Natural killer cell (primary cell): Measurements from ENCODE around the gene UMAD1. TPM values are rescaled to one million over a fixed set of nuclear protein-coding genes. Genes with fewer than 3 reads are reported as not detected.

Source experiments
- ATAC-seq, 3 donors: fragments of 150-1000 bp in 2 of 3; fragments of 200-7000 bp in 1 of 3; cut with Tn5 transposase; 1 replicate in 1 of 3; 2 replicates in 2 of 3; pipeline ENCODE4 v1.10.0; 2021; ENCODE audit warnings: mild to moderate bottlenecking in 2 of 3, moderate library complexity in 2 of 3
- DNase-seq, 2 donors: peaks; one replicate each; pipeline versions ENCODE4 v3.0.0 to v3.0.0-alpha.2; 2013 to 2021; ENCODE audit warnings: mixed read lengths in 1 of 2
- H3K27ac ChIP-seq: one replicate; pipeline ENCODE4 v1.5.1; 2013; ENCODE audit warnings: mild to moderate bottlenecking, low read length
- H3K27me3 ChIP-seq: one replicate; pipeline ENCODE4 v1.6.1; 2013; ENCODE audit warnings: low read length; ENCODE audit not compliant: control insufficient read depth, insufficient read depth
- H3K36me3 ChIP-seq: one replicate; pipeline ENCODE4 v1.6.1; 2013; ENCODE audit warnings: low read length; ENCODE audit not compliant: control insufficient read depth, insufficient read depth
- H3K4me1 ChIP-seq: one replicate; pipeline ENCODE4 v1.6.1; 2013; ENCODE audit warnings: low read length; ENCODE audit not compliant: control insufficient read depth, insufficient read depth
- H3K4me3 ChIP-seq: one replicate; pipeline ENCODE4 v1.5.1; 2013; ENCODE audit warnings: low read length
- H3K9me3 ChIP-seq: one replicate; pipeline ENCODE4 v1.6.1; 2013; ENCODE audit warnings: low read length; ENCODE audit not compliant: control insufficient read depth, insufficient read depth
- H3K27ac Mint-ChIP-seq, 2 donors: one replicate each; pipeline ENCODE4 v1.8.0; 2022; ENCODE audit warnings: mild to moderate bottlenecking in 2 of 2, mixed read lengths in 2 of 2, moderate library complexity in 1 of 2
- H3K27me3 Mint-ChIP-seq, 2 donors: one replicate each; pipeline ENCODE4 v1.8.0; 2022; ENCODE audit warnings: low read depth in 2 of 2, mixed read lengths in 2 of 2
- H3K36me3 Mint-ChIP-seq: one replicate; pipeline ENCODE4 v1.8.0; 2022; ENCODE audit warnings: mixed read lengths
- H3K4me1 Mint-ChIP-seq, 2 donors: one replicate each; pipeline ENCODE4 v1.8.0; 2022; ENCODE audit warnings: mixed read lengths in 2 of 2
- H3K4me3 Mint-ChIP-seq: one replicate; pipeline ENCODE4 v1.8.0; 2022; ENCODE audit warnings: mild to moderate bottlenecking, moderate library complexity, mixed read lengths
- H3K9me3 Mint-ChIP-seq, 2 donors: one replicate each; pipeline ENCODE4 v1.8.0; 2022; ENCODE audit warnings: mixed read lengths in 2 of 2
- CTCF ChIP-seq: fragments of 200-600 bp; IDR thresholded peaks from one replicate; pipeline ENCODE4 v1.8.0; 2022; ENCODE audit warnings: antibody characterized with exemption
- WGBS: methylation state at CpG from one replicate; pipeline ENCODE4 v1.1.7; 2013; ENCODE audit warnings: missing lambda C conversion rate; ENCODE audit not compliant: insufficient coverage; 5-methylcytosine and 5-hydroxymethylcytosine counted together
- intact Hi-C: fragments of 100-400 bp; cut with micrococcal nuclease; formaldehyde crosslinking; loops from one replicate; pipeline ENCODE4 v1.14.2; 2022
- total RNA-seq, 4 donors: library from RNA; stranded (reverse); fragments of 120-200 nt in 1 of 4; gene quantifications; one replicate each; pipeline versions ENCODE4 v1.2.3 to v1.2.4, GENCODE V29; 2013 to 2022

UMAD1 gene
- total RNA-seq, 3 donors from 2014 or later (not counting 1 experiment from before 2014, with no cell fraction given): 12.3 to 16.5 (median 14.6) TPM

GRCh38 chr7:7719236-7719635 lies 78.7 kb downstream of the UMAD1 start:
- peak overlapping the region; percentile 16 to 41 for H3K27ac Mint-ChIP-seq
- no peaks in the 10 kb centered on the region for H3K9me3 Mint-ChIP-seq
- ATAC-seq (peak; percentile 79 to 90 (median 83)), DNase-seq (peak in 1 of 2 donors; percentile 46)
- no peak overlapping the region for H3K27ac ChIP-seq
- peaks cover 19 to 35% of the 10 kb centered on the region in 2 donors for H3K4me1 Mint-ChIP-seq
- H3K4me3 ChIP-seq: no peak overlapping the region
- no peaks in the 10 kb centered on the region for H3K9me3 ChIP-seq
- H3K27me3 ChIP-seq: no peaks in the 10 kb centered on the region
- H3K4me1 ChIP-seq: no peaks in the 10 kb centered on the region
- H3K27me3 Mint-ChIP-seq: no peaks in the 10 kb centered on the region
- TF ChIP-seq CTCF: no peak
- WGBS: 74% methylated on average over 2 of the region's 2 CpGs
- H3K36me3 ChIP-seq: no peaks in the 10 kb centered on the region
- no peak overlapping the region for H3K4me3 Mint-ChIP-seq
- H3K36me3 Mint-ChIP-seq: no peaks in the 10 kb centered on the region
- intact Hi-C loops: no loop called here

GRCh38 chr7:7720193-7720592 lies 79.6 kb downstream of the UMAD1 start:
- no peak overlapping the region for H3K27ac ChIP-seq
- H3K36me3 ChIP-seq: no peaks in the 10 kb centered on the region
- no peaks in the 10 kb centered on the region for H3K9me3 ChIP-seq
- no peaks in the 10 kb centered on the region for H3K36me3 Mint-ChIP-seq
- no peaks in the 10 kb centered on the region for H3K9me3 Mint-ChIP-seq
- H3K27ac Mint-ChIP-seq: no peak overlapping the region
- no peak overlapping the region for H3K4me3 ChIP-seq
- no CpG with 5 or more reads among the region's 1 CpG for WGBS
- H3K4me1 Mint-ChIP-seq: peaks cover 19 to 35% of the 10 kb centered on the region in 2 donors
- no peaks in the 10 kb centered on the region for H3K27me3 ChIP-seq
- no peak overlapping the region for H3K4me3 Mint-ChIP-seq
- no peaks in the 10 kb centered on the region for H3K27me3 Mint-ChIP-seq
- TF ChIP-seq CTCF: no peak
- DNase-seq: no peak
- no peak for ATAC-seq
- no peaks in the 10 kb centered on the region for H3K4me1 ChIP-seq
- intact Hi-C loops: no loop called here

- Histone ChIP-seq H3K36me3 (no peaks in the 10 kb centered on the region), H3K4me3 (no peak overlapping the region), H3K9me3 (no peaks in the 10 kb centered on the region), H3K4me1 (no peaks in the 10 kb centered on the region), H3K27me3 (no peaks in the 10 kb centered on the region), H3K27ac (no peak overlapping the region)
- Mint-ChIP-seq H3K36me3 (no peaks in the 10 kb centered on the region), H3K4me1 (peaks cover 19 to 35% of the 10 kb centered on the region in 2 donors), H3K9me3 (no peaks in the 10 kb centered on the region), H3K4me3 (no peak overlapping the region), H3K27ac (no peak overlapping the region), H3K27me3 (no peaks in the 10 kb centered on the region)
- DNase-seq (no peak), ATAC-seq (peak in 1 of 3 donors; percentile 61)
- intact Hi-C loops: no loop called here
- TF ChIP-seq CTCF: no peak
- 70% methylated on average over 5 of the region's 5 CpGs for WGBS
These were observed 80.4 kb downstream of the UMAD1 start for GRCh38 chr7:7720750-7721621.
